Esophagus squamous epithelium (tissue), 5 donors: ENCODE results near the gene MAP3K7. TPM values are rescaled to one million over a fixed set of nuclear protein-coding genes. Genes with fewer than 3 reads are reported as not detected.

ENCODE experiments used
- DNase-seq: peaks from one replicate; lab custom pipeline; 2025; lab: John Stamatoyannopoulos, UW
- H3K27ac ChIP-seq, 4 donors: fragments of 200-600 bp; sonication (generic); one replicate each; pipeline ENCODE4 v1.5.1; 2016 to 2019; ENCODE audit warnings: mild to moderate bottlenecking in 1 of 4
- H3K27me3 ChIP-seq, 4 donors: fragments of 200-600 bp; sonication (generic); 1 replicate in 3 of 4; 2 replicates in 1 of 4; pipeline versions ENCODE4 v1.5.1 to v1.6.0; 2017 to 2021; ENCODE audit warnings: antibody characterized with exemption in 1 of 4
- H3K36me3 ChIP-seq, 3 donors: fragments of 200-600 bp; sonication (generic); one replicate each; pipeline ENCODE4 v1.5.1; 2016 to 2019
- H3K4me1 ChIP-seq, 3 donors: fragments of 200-600 bp; sonication (generic); one replicate each; pipeline ENCODE4 v1.5.1; 2017 to 2019
- H3K4me3 ChIP-seq, 4 donors: fragments of 200-600 bp; sonication (generic); 1 replicate in 3 of 4; 2 replicates in 1 of 4; pipeline ENCODE4 v1.5.1; 2016 to 2019; ENCODE audit warnings: mild to moderate bottlenecking in 2 of 4, moderate library complexity in 1 of 4
- H3K9me3 ChIP-seq, 3 donors: fragments of 200-600 bp; sonication (generic); one replicate each; pipeline ENCODE4 v1.5.1; 2016 to 2019
- POLR2A ChIP-seq, 4 donors: fragments of 450-650 bp; IDR thresholded peaks; one replicate each; pipeline ENCODE4 v1.6.1; 2017; ENCODE audit warnings: antibody characterized with exemption in 4 of 4, mild to moderate bottlenecking in 4 of 4, moderate library complexity in 3 of 4
- WGBS, 2 donors: methylation state at CpG; one replicate each; pipeline ENCODE4 v1.1.5; 2018; 5-methylcytosine and 5-hydroxymethylcytosine counted together
- intact Hi-C: fragments of 100-400 bp; cut with DNase I; formaldehyde crosslinking; loops from one replicate; pipeline ENCODE4 v1.15.0; 2022
- total RNA-seq, 4 donors: library from RNA; depleted of rRNA; stranded (reverse); fragments of >200 nt; gene quantifications; one replicate each; pipeline ENCODE4 v1.1.0, GENCODE V29; 2016
- TF ChIP-seq, protein P1 (sequence below), 6 experiments: fragments of 450-650 bp in 4 of 6; fragments of 200-600 bp in 2 of 6; sonication (generic) in 2 of 6; IDR thresholded peaks; one replicate each; pipeline ENCODE4 v1.5.1; 2016 to 2019; ENCODE audit warnings: antibody characterized with exemption in 6 of 6, mild to moderate bottlenecking in 4 of 6, moderate library complexity in 4 of 6
- donor health status: DM: yes; HTN: yes; CAD: no.

MAP3K7 gene
- total RNA-seq, 4 donors from 2014 or later = 10.0 to 24.0 (median 17.2) TPM

DNA sequence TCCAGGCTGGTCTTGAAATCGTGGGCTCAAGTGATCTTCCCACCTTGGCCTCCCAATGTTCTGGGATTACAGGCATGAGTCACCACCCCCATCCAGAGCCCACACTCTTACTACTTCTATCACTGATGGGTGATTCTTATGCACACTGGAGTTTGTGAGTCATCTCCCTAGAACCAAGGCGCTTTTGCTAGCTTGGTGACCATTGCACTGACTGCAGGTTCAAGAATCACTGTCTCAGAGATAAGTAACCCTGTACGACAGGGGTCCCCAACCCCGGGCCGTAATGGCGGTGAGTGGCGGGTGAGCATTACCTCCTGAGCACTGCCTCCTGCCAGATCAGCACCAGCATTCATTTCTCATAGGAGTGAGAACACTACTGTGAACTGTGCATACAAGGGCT lies 118.8 kb downstream of the MAP3K7 start:
- no peaks in the 10 kb centered on the region for H3K27me3 ChIP-seq
- TF ChIP-seq, protein P1, sequence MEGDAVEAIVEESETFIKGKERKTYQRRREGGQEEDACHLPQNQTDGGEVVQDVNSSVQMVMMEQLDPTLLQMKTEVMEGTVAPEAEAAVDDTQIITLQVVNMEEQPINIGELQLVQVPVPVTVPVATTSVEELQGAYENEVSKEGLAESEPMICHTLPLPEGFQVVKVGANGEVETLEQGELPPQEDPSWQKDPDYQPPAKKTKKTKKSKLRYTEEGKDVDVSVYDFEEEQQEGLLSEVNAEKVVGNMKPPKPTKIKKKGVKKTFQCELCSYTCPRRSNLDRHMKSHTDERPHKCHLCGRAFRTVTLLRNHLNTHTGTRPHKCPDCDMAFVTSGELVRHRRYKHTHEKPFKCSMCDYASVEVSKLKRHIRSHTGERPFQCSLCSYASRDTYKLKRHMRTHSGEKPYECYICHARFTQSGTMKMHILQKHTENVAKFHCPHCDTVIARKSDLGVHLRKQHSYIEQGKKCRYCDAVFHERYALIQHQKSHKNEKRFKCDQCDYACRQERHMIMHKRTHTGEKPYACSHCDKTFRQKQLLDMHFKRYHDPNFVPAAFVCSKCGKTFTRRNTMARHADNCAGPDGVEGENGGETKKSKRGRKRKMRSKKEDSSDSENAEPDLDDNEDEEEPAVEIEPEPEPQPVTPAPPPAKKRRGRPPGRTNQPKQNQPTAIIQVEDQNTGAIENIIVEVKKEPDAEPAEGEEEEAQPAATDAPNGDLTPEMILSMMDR (IDR thresholded peaks at IDR 0.05) = no peak
- TF ChIP-seq POLR2A (IDR thresholded peaks at IDR 0.05) = no peak
- DNase-seq = no peak
- H3K4me3 ChIP-seq = no peak overlapping the region
- intact Hi-C loops = loop anchor here (10.0 kb wide), 1 partner anchor 383 kb away; no protein-coding TSS in a partner anchor
- H3K36me3 ChIP-seq = no peaks in the 10 kb centered on the region
- peaks cover 0 to 16% (median 0%) of the 10 kb centered on the region in 3 donors for H3K4me1 ChIP-seq
- 87 to 88% methylated on average over 6 to 7 of the region's 7 CpGs for WGBS, 2 donors
- H3K9me3 ChIP-seq = no peaks in the 10 kb centered on the region
- H3K27ac ChIP-seq = no peak overlapping the region

- Histone ChIP-seq H3K9me3 (no peaks in the 10 kb centered on the region), H3K27ac (no peak overlapping the region), H3K4me3 (no peak overlapping the region), H3K4me1 (peaks cover 0 to 16% (median 0%) of the 10 kb centered on the region in 3 donors), H3K27me3 (no peaks in the 10 kb centered on the region), H3K36me3 (no peaks in the 10 kb centered on the region)
- no peak for DNase-seq
- intact Hi-C loops = loop anchor here (10.0 kb wide), 1 partner anchor 383 kb away; no protein-coding TSS in a partner anchor
- TF ChIP-seq, protein P1 (IDR thresholded peaks at IDR 0.05) = no peak
- TF ChIP-seq POLR2A (IDR thresholded peaks at IDR 0.05) = no peak
Observed at GRCh38 chr6:90467546-90467945, 119.3 kb downstream of the MAP3K7 start.

- WGBS, 2 donors = 44 to 46% methylated on average over 7 to 8 of the region's 8 CpGs
- no peaks in the 10 kb centered on the region for H3K9me3 ChIP-seq
- no peak for DNase-seq
- TF ChIP-seq POLR2A (IDR thresholded peaks at IDR 0.05) = no peak
- TF ChIP-seq, protein P1 (IDR thresholded peaks at IDR 0.05) = no peak
- intact Hi-C loops = loop anchor here (10.0 kb wide), 1 partner anchor 382 kb away; no protein-coding TSS in a partner anchor
- no peak overlapping the region for H3K4me3 ChIP-seq
- H3K27me3 ChIP-seq = no peaks in the 10 kb centered on the region
- H3K27ac ChIP-seq = no peak overlapping the region
- no peaks in the 10 kb centered on the region for H3K36me3 ChIP-seq
- H3K4me1 ChIP-seq = peaks cover 0 to 16% (median 0%) of the 10 kb centered on the region in 3 donors
Observed at GRCh38 chr6:90466154-90466940, 120.5 kb downstream of the MAP3K7 start.

GRCh38 chr6:90465686-90466085 lies 121.2 kb downstream of the MAP3K7 start:
- Histone ChIP-seq H3K27ac (no peak overlapping the region), H3K4me1 (peaks cover 0 to 16% (median 0%) of the 10 kb centered on the region in 3 donors), H3K27me3 (no peaks in the 10 kb centered on the region), H3K36me3 (no peaks in the 10 kb centered on the region), H3K4me3 (no peak overlapping the region), H3K9me3 (no peaks in the 10 kb centered on the region)
- intact Hi-C loops = loop anchor here (10.0 kb wide), 1 partner anchor 381 kb away; no protein-coding TSS in a partner anchor
- DNase-seq = no peak
- TF ChIP-seq POLR2A (IDR thresholded peaks at IDR 0.05) = no peak
- TF ChIP-seq, protein P1 (IDR thresholded peaks at IDR 0.05) = no peak
- WGBS, 2 donors = 63 to 71% methylated on average over 1 to 2 of the region's 2 CpGs

DNA sequence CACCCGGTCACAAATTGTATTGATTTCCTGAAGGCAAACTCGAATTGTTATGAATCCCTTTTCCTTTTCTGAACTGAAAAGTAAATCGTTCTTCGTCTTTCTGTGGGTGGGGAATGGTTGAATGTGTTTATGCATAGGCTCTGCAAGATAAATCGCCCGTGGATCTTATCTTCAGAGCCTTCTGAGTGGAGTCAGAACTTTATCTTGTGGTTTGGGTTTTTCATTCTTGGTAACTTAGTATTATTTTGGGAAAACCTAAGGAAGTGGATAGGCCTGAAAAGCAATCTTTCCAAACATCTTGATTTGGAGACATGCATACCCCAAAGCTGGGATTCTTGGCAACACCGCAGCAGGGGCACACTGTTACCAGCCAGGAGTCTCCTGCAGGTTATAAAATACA lies 122.4 kb downstream of the MAP3K7 start:
- DNase-seq = no peak
- H3K4me3 ChIP-seq = no peak overlapping the region
- peaks cover 0 to 22% (median 0%) of the 10 kb centered on the region in 3 donors for H3K4me1 ChIP-seq
- intact Hi-C loops = loop anchor here (10.0 kb wide), 1 partner anchor 380 kb away; no protein-coding TSS in a partner anchor
- H3K27ac ChIP-seq = no peak overlapping the region
- no peaks in the 10 kb centered on the region for H3K9me3 ChIP-seq
- no peaks in the 10 kb centered on the region for H3K27me3 ChIP-seq
- 85 to 88% methylated on average over 7 of the region's 7 CpGs for WGBS, 2 donors
- H3K36me3 ChIP-seq = no peaks in the 10 kb centered on the region
- TF ChIP-seq, protein P1 (IDR thresholded peaks at IDR 0.05) = no peak
- no peak for TF ChIP-seq POLR2A (IDR thresholded peaks at IDR 0.05)
